WERI-Rb-1 (cell line): ENCODE results near the gene C6orf120.

ENCODE experiments used
- DNase-seq: peaks from one replicate; pipeline ENCODE4 v3.0.0-alpha.2; 2020
- H3K27ac ChIP-seq: fragments of 250-450 bp; sonication (Bioruptor Pico); 2 replicates; pipeline ENCODE4 v1.5.1; 2020; ENCODE audit warnings: mild to moderate bottlenecking, moderate library complexity
- H3K27me3 ChIP-seq: fragments of 250-450 bp; sonication (Bioruptor Pico); 2 replicates; pipeline ENCODE4 v1.5.1; 2021; ENCODE audit warnings: mild to moderate bottlenecking, low read depth, moderate library complexity; ENCODE audit not compliant: insufficient read depth, severe bottlenecking
- H3K36me3 ChIP-seq: fragments of 250-450 bp; sonication (Bioruptor Pico); 2 replicates; pipeline ENCODE4 v1.5.1; 2020; ENCODE audit warnings: mild to moderate bottlenecking, moderate library complexity
- H3K4me3 ChIP-seq: 2 replicates; pipeline ENCODE4 v1.5.1; 2011; ENCODE audit warnings: low read depth, mild to moderate bottlenecking, control low read depth, low read length
- H3K9me3 ChIP-seq: fragments of 250-450 bp; sonication (Bioruptor Pico); 2 replicates; pipeline ENCODE4 v1.5.1; 2021; ENCODE audit warnings: mild to moderate bottlenecking, moderate library complexity; ENCODE audit not compliant: severe bottlenecking
- CTCF ChIP-seq: IDR thresholded peaks from 2 replicates; pipeline ENCODE4 v1.5.1; 2011; ENCODE audit warnings: low read depth, mild to moderate bottlenecking, control low read depth, inconsistent platforms, low read length

Gene C6orf120

GRCh38 chr6:169741344-169741743 is 39.4 kb downstream of the C6orf120 start:
- Histone ChIP-seq H3K9me3 (no peaks in the 10 kb centered on the region), H3K27me3 (no peaks in the 10 kb centered on the region), H3K4me3 (no peak overlapping the region), H3K36me3 (no peaks in the 10 kb centered on the region), H3K27ac (no peak overlapping the region)
- no peak for DNase-seq
- TF ChIP-seq CTCF, result no peak

GRCh38 chr6:169745405-169745804 is 43.5 kb downstream of the C6orf120 start:
- H3K27me3 ChIP-seq, result no peaks in the 10 kb centered on the region
- H3K27ac ChIP-seq, result no peak overlapping the region
- H3K9me3 ChIP-seq, result no peaks in the 10 kb centered on the region
- H3K36me3 ChIP-seq, result no peaks in the 10 kb centered on the region
- TF ChIP-seq CTCF, result no peak
- no peak for DNase-seq
- H3K4me3 ChIP-seq, result no peak overlapping the region

- no peak overlapping the region for H3K27ac ChIP-seq
- H3K27me3 ChIP-seq, result no peaks in the 10 kb centered on the region
- DNase-seq, result no peak
- no peaks in the 10 kb centered on the region for H3K36me3 ChIP-seq
- no peak overlapping the region for H3K4me3 ChIP-seq
- no peaks in the 10 kb centered on the region for H3K9me3 ChIP-seq
- no peak for TF ChIP-seq CTCF
These were observed 44.6 kb downstream of the C6orf120 start for GRCh38 chr6:169746556-169746955.

GRCh38 chr6:169751242-169752073 is 49.5 kb downstream of the C6orf120 start, which contains the start of the genes DYNLT2 and ERMARD:
Gene DYNLT2 (minus strand): TSS chr6:169751572. CDS start chr6:169751458, 114 bp downstream.
Gene ERMARD (plus strand): TSS chr6:169751622. CDS start chr6:169751658, 36 bp downstream.
- H3K27me3 ChIP-seq, result no peaks in the 10 kb centered on the region
- no peak for TF ChIP-seq CTCF
- DNase-seq, result peak; percentile 96
- peak within 1 kb of the TSS; percentile 98 for H3K27ac ChIP-seq
- peak within 1 kb of the TSS; percentile 76 for H3K4me3 ChIP-seq
- H3K9me3 ChIP-seq, result no peaks in the 10 kb centered on the region
- H3K36me3 ChIP-seq, result no peaks in the 10 kb centered on the region

GRCh38 chr6:169752074-169752623 is 50.2 kb downstream of the C6orf120 start:
- no peak for DNase-seq
- H3K9me3 ChIP-seq, result no peaks in the 10 kb centered on the region
- no peaks in the 10 kb centered on the region for H3K27me3 ChIP-seq
- no peak for TF ChIP-seq CTCF
- no peaks in the 10 kb centered on the region for H3K36me3 ChIP-seq
- peak overlapping the region; percentile 98 for H3K27ac ChIP-seq
- H3K4me3 ChIP-seq, result peak overlapping the region; percentile 76
